Caki2 (cell line): Measurements from ENCODE around the gene HRH3. TPM values are rescaled to one million over a fixed set of nuclear protein-coding genes. Genes with fewer than 3 reads are reported as not detected.

Source experiments
- DNase-seq: peaks from one replicate; pipeline ENCODE4 v3.0.0-alpha.2; 2015; ENCODE audit warnings: low read depth
- in situ Hi-C: cut with HindIII; loops from 2 replicates; pipeline ENCODE4 v1.10.0; 2016; ENCODE audit warnings: low sequenced_read_pairs, low pct_unique_long_range_greater_than_20kb, mixed read lengths
- total RNA-seq: library from RNA; depleted of rRNA; stranded (reverse); fragments of >200 nt; shearing (Covaris generic); gene quantifications from 2 replicates; pipeline ENCODE4 v1.2.3, GENCODE V29; 2014; ENCODE audit warnings: low replicate concordance

Gene HRH3
- total RNA-seq, 1 experiment from 2014 or later: not detected

DNA sequence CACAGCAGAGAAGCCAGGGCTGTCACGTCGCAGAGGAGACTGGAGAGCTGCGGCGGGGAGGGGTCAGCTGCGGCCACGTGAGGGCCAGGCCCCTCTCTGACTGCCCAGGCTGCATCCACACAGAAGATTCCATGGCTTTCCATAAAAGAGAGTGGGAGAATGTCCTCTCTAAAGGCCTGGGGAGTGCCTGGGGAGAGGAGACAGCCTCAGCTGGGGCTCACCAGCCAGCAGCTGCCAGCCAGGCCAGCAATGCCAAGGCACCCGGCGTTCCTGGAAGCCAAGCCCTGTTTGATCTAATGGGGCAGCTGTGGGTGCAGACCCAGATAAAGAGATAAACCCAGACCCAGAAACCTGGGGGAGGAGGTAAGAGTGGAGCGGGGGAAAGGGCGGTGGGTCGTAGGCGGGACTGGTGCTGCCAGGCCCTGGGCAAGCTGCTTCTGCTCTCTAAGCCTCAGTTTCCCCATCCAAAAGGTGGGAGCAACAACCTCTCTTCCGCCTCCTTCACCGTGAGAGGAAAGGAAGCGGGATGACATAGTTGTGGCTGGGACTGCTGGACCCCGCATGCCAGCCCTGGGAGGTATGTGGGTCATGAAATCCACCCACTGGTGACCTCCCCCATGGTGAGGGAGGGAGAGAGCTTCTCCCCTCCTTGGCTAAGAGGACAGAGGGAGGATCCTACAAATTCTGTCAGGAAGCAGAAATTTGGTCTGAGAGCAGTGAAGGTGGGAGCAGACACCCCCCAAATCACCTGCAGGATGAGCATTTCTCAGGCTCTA, 15.1 kb upstream of the HRH3 start:
- no peak for DNase-seq
- in situ Hi-C loops: no loop called here

- in situ Hi-C loops: no loop called here
- DNase-seq: no peak
Observed at GRCh38 chr20:62234339-62234738, 14.3 kb upstream of the HRH3 start.

GRCh38 chr20:62233684-62234083, 13.6 kb upstream of the HRH3 start:
- in situ Hi-C loops: no loop called here
- no peak for DNase-seq

- in situ Hi-C loops: no loop called here
- no peak for DNase-seq
Observed at GRCh38 chr20:62232770-62233645, 12.9 kb upstream of the HRH3 start.

GRCh38 chr20:62232194-62232593, 12.1 kb upstream of the HRH3 start:
- in situ Hi-C loops: no loop called here

GRCh38 chr20:62231292-62231691, 11.2 kb upstream of the HRH3 start:
- in situ Hi-C loops: no loop called here
- no peak for DNase-seq

More at GRCh38 chr20:62232194-62232593, 12.1 kb upstream of the HRH3 start:
- no peak for DNase-seq

- no peak for DNase-seq
- in situ Hi-C loops: no loop called here
Observed at GRCh38 chr20:62230696-62231095, 10.6 kb upstream of the HRH3 start.

- DNase-seq: no peak
- in situ Hi-C loops: no loop called here
Observed at GRCh38 chr20:62230276-62230675, 10.2 kb upstream of the HRH3 start.

DNA sequence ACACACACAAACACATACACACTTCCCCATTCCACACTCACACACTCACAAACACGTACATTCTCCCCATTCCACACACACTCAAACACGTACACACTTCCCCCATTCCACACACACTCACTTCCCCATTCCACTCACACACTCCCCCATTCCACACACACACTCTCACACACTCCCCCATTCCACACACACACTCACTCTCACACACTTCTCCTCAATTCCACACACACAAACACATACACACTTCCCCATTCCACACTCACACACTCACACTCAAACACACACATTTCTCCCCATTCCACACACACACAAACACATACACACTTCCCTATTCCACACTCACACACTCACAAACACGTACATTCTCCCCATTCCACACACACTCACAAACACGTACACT, 9.6 kb upstream of the HRH3 start:
- in situ Hi-C loops: no loop called here
- DNase-seq: no peak

- in situ Hi-C loops: no loop called here
- DNase-seq: no peak
Observed at GRCh38 chr20:62228982-62229545, 9.0 kb upstream of the HRH3 start.

DNA sequence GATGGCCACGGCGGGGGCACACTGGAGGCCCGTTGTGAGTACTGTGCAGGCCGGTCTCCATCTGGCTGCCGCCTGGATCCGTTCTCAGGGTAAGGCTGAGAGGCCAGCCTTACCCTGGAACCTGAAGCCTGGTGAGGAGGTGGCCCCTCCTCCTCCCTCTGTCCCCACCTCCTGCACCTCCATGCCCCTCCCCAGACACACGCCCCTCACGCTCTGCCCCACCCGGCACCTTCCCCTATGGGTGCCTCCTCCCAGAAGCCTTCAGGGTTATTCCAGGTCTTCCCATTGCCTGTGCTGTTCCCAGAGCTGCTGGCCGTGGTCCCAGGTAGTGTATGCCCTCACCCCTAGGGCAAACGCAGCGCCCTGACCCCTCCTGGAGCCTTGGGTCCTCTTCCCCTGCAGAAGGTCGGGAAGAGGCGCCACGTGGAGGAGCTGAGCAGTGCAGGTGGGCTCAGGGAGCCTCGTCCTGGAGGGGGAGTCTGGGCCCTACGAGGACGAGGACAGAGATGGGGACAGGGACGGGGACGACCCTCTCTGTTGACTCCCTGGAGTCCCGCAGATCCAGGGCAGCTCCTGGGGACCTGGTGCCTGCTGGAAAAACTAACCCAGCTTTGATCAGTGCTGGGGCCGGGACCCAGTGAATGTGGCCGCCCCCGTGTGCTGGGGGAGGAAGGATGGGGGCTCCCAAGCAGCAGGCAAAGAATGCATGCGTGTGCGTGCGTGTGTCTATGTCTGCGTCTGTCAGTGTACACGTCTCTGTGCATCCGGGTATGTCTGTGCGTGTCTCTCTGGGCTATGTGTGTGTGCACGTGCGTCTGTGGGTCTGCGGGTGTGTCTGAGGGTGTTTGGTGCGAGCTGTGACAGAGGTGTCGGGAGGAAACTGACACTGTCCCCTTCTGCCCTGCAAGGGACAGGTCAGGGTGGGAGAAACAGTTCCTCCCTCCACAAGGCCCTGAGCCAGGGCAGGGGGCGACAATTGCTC, 8.2 kb upstream of the HRH3 start:
- in situ Hi-C loops: no loop called here
- DNase-seq: no peak

DNA sequence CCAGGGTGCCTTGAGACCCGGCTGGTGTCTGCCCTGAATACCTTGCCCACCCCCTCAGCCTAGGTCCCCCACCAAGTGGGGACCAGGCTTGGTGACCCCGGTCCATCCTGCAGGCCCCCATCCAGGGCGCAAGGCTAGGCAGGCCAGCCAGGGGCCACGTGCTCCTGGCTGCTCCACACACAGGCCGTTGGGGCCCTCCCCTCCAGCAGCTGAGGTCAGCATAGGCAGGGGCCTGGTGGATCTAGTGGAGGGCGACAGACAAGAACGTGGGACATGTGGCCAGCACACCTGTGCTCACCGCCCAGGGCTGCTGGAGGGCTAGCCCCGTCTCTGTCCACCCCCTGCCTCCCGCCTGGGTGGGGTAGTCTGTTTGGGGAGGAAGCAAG, 7.5 kb upstream of the HRH3 start:
- in situ Hi-C loops: no loop called here
- DNase-seq: no peak

- in situ Hi-C loops: no loop called here
- DNase-seq: no peak
Observed at GRCh38 chr20:62226707-62227590, 6.9 kb upstream of the HRH3 start.

DNA sequence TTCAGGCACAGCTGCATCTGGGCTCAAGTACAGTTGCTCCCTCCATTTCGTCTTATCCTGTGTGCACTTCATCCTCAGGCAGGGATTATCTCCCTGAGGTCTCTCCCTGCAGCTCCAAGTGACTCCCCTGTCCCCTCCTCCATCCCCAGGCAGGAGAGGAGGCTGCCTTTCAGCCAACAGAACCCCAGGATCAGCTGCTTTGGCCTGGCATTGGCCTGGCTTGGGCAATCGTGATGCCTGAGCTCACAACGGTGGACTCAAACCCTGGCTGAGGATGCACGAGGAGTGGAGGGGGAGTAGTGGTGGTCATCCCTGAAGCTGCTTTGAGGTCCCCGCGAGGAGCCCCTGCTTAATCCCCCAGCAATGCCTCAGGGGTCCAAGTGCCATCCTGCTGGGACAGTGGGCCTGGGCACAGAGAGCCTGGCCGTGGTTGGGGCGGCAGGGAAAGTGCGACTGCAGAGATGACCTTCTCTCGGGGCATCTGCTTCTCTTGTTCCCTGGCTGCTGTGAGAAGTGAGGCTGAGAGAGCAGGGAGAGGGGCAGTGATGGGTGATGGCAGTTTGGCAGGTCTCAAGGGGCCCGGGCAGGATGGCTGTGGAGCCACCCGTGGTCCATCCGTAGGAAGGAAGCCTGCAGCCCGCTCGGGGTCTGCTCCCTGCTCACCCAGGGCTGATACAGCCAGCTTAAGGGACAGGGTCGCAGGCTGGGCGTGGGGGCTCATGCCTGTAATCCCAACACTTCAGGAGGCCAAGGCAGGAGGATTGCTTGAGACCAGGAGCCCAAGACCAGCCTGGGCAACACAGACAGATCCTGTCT, 6.0 kb upstream of the HRH3 start:
- in situ Hi-C loops: no loop called here
- no peak for DNase-seq

GRCh38 chr20:62225026-62225425, 4.9 kb upstream of the HRH3 start:
- in situ Hi-C loops: no loop called here
- no peak for DNase-seq

DNA sequence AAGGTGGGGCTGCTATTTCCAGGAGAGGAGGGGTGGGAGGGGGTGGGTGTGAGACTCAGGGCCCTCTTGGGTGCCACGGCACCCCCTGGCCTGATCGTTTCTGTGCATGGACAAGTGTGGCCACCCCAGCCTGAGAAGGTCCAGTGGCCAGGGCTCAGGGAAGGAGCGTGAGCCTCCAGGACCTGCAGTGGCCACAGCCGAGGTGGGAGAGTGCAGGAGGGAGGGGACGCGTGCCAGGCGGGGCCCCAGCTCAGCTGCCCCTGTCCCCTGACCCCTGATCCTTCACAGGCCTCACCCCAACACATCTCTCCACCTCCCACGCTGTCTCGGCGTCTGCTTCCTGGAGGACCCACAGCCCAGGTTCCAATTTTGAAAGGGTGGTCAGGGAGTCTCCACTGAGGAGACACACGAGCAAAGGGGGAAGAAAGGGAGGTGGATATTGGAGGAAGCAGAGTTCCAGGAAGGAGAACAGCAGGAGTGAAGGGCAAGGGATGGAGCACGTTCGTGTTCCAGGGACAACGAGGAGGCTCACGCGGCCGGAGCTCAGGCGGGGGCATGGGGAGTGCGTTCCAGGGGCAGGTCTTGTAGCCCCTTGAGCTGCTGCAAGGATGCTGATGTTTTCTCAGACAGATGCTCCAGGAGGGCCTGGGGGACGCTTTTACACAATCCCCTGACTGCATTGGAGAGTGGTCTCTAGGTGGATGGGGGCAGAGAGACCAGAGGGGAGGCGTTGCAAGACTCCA, 4.2 kb upstream of the HRH3 start:
- in situ Hi-C loops: no loop called here
- DNase-seq: no peak
